Measurements from ENCODE around the gene DNAJB6. TPM values are rescaled to one million over a fixed set of nuclear protein-coding genes. Genes with fewer than 3 reads are reported as not detected.
"Not testable (repeated sequence)": the region's sequence is repeated elsewhere in the genome, so short reads cannot be mapped to it uniquely, and the experiment has no call there.

Gene DNAJB6
- polyA plus RNA-seq, 1 experiment: 105 TPM

DNA sequence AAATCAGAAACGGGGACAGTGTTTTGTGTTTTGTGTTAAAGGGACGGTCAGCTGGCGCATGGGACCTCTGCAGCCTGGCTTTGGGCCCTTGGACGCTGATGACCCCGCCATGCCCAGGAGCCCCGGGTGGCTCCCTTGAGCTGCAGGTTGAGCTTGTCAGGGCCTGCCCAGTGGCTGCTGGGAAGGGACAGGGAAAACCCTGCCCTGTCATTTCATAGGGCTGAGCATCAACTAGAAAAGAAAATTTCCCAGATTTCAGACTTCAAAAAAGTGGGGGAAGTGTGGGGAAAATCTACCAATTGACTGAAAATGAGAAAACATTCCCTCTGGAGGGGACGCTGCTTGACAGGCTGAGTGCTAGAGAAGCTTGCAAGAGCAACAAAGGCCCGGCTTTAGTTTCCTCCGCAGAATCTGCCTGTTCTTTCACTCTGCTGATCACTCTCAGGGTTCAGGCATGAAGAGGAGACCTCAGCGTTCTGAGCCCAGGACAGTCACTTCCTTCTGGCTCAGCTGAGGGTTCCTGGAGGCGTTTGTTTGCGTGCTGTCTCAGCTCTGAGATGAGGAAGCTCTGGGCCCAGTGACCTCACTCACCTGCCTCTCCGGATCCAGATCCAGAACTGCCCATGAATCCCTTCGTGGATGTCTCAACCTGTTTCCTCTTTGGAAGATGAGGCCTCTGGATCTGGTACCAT, 18.6 kb upstream of the DNAJB6 start:
- TF ChIP-seq, protein P1, sequence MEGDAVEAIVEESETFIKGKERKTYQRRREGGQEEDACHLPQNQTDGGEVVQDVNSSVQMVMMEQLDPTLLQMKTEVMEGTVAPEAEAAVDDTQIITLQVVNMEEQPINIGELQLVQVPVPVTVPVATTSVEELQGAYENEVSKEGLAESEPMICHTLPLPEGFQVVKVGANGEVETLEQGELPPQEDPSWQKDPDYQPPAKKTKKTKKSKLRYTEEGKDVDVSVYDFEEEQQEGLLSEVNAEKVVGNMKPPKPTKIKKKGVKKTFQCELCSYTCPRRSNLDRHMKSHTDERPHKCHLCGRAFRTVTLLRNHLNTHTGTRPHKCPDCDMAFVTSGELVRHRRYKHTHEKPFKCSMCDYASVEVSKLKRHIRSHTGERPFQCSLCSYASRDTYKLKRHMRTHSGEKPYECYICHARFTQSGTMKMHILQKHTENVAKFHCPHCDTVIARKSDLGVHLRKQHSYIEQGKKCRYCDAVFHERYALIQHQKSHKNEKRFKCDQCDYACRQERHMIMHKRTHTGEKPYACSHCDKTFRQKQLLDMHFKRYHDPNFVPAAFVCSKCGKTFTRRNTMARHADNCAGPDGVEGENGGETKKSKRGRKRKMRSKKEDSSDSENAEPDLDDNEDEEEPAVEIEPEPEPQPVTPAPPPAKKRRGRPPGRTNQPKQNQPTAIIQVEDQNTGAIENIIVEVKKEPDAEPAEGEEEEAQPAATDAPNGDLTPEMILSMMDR (IDR thresholded peaks at IDR 0.05; ENCODE audit: insufficient read depth, low read depth, low read length): no peak
- DNase-seq (ENCODE audit: low read depth): no peak
- Histone ChIP-seq H3K27me3 (ENCODE audit: control insufficient read depth, insufficient read depth, low read length) (no peaks in the 10 kb centered on the region), H3K36me3 (ENCODE audit: control insufficient read depth, insufficient read depth, low read length) (no peaks in the 10 kb centered on the region), H3K4me3 (ENCODE audit: low read depth, low read length) (no peak overlapping the region)
- CTCF ChIA-PET: interaction anchor here (1.5 kb wide), 1 partner anchor 21 kb away, joined by 6 read pairs; no protein-coding TSS in a partner anchor
- POLR2A ChIA-PET: no interaction called here

DNA sequence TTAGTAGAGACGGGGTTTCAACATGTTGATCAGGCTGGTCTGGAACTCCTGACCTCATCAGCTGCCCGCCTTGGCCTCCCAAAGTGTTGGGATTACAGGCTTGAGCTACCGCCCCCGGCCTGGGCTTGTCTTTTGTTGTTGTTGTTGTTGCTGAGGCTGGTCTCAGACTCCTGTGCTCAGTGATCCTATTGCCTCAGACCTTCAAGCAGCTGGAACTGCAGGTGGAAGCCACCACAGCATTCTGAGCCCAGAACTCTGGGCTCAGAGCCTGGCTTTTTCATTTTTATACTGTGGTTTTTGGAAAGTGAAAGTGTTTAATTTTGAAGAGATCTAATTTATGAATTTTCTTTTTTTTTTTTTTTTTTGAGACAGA, 16.2 kb upstream of the DNAJB6 start:
- ChIA-PET CTCF (interaction anchor here (0.8 to 1.2 kb wide), 3 partner anchors 9 to 47 kb away, joined by 3 read pairs; no protein-coding TSS in a partner anchor), POLR2A (interaction anchor here (0.7 kb wide), 1 partner anchor 8 kb away, joined by 3 read pairs; no protein-coding TSS in a partner anchor)
- no peak overlapping the region for H3K4me3 ChIP-seq (ENCODE audit: low read depth, low read length)
- no peaks in the 10 kb centered on the region for H3K27me3 ChIP-seq (ENCODE audit: control insufficient read depth, insufficient read depth, low read length)
- TF ChIP-seq, protein P1 (IDR thresholded peaks at IDR 0.05; ENCODE audit: insufficient read depth, low read depth, low read length): no peak
- no peaks in the 10 kb centered on the region for H3K36me3 ChIP-seq (ENCODE audit: control insufficient read depth, insufficient read depth, low read length)
- DNase-seq (ENCODE audit: low read depth): no peak

DNA sequence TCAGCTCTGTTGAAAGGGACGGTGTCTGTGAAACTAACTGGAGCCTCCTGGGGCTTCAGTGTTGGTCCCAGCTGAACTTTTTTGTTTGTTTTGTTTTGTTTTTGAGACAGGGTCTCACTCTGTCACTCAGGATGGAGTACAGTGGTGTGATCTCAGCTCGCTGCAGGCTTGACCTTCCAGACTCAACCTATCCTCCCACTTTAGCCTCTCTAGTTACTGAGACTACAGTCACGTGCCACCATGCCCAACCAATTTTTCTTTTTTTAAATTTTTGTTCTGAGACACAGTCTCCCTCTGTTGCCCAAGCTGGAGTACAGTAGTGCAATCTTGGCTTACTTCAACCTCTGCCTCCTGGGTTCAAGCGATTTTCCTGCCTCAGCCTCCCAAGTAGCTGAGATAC, 13.4 kb upstream of the DNAJB6 start:
- POLR2A ChIA-PET: no interaction called here
- TF ChIP-seq, protein P1 (IDR thresholded peaks at IDR 0.05; ENCODE audit: insufficient read depth, low read depth, low read length): no peak
- Histone ChIP-seq H3K4me3 (ENCODE audit: low read depth, low read length) (no peak overlapping the region), H3K27me3 (ENCODE audit: control insufficient read depth, insufficient read depth, low read length) (no peaks in the 10 kb centered on the region), H3K36me3 (ENCODE audit: control insufficient read depth, insufficient read depth, low read length) (no peaks in the 10 kb centered on the region)
- DNase-seq (ENCODE audit: low read depth): no peak
- CTCF ChIA-PET: interaction anchor here (0.9 kb wide), 1 partner anchor 9 kb away, joined by 3 read pairs; no protein-coding TSS in a partner anchor

DNA sequence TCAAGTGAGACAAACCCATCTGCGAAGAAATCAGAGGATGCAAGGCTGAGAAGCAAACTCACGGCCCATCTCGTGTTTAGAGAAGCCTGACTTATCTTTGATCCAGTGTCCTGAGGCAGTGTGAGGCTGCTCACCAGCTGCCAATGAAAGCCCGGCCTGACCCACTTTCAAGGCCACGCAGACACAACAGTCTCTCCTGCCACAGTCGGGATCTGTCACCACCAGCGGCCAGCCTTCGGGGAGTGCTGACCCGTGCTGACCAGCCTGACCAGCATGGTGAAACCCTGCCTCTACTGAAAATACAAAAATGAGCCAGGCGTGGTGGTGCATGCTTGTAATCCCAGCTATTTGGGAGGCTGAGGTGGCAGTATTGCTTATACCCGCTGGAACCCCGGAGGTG, 7.4 kb upstream of the DNAJB6 start:
- no peak overlapping the region for H3K4me3 ChIP-seq (ENCODE audit: low read depth, low read length)
- ChIA-PET POLR2A (no interaction called here), CTCF (interaction anchor here (0.8 to 1.4 kb wide), 2 partner anchors 10 to 57 kb away, joined by 3 to 4 read pairs; no protein-coding TSS in a partner anchor)
- TF ChIP-seq, protein P1 (IDR thresholded peaks at IDR 0.05; ENCODE audit: insufficient read depth, low read depth, low read length): no peak
- no peaks in the 10 kb centered on the region for H3K36me3 ChIP-seq (ENCODE audit: control insufficient read depth, insufficient read depth, low read length)
- DNase-seq (ENCODE audit: low read depth): no peak
- no peaks in the 10 kb centered on the region; the same call in 1 of the 2 replicates for H3K27me3 ChIP-seq (ENCODE audit: control insufficient read depth, insufficient read depth, low read length)

DNA sequence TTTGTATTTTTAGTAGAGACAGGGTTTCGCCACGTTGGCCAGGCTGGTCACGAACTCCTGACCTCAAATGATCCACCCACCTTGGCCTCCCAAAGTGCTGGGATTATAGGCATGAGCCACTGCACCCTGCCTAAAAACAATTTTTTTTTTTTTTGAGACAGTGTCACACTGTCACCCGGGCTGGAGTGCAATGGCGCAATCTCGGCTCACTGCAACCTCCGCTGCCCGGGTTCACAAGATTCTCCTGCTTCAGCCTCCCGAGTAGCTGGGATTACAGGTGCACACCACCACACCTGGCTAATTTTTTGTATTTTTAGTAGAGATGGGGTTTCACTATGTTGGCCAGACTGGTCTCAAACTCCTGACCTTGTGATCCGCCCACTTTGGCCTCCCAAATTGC, 6.2 kb upstream of the DNAJB6 start:
- DNase-seq (ENCODE audit: low read depth); POLR2A ChIA-PET; H3K27me3 ChIP-seq (ENCODE audit: control insufficient read depth, insufficient read depth, low read length); H3K4me3 ChIP-seq (ENCODE audit: low read depth, low read length); H3K36me3 ChIP-seq (ENCODE audit: control insufficient read depth, insufficient read depth, low read length): not testable (repeated sequence)
- CTCF ChIA-PET: interaction anchor here (0.7 kb wide), 1 partner anchor 9 kb away, joined by 3 read pairs; no protein-coding TSS in a partner anchor

GRCh38 chr7:157331049-157331448, 5.8 kb upstream of the DNAJB6 start:
- H3K36me3 ChIP-seq (ENCODE audit: control insufficient read depth, insufficient read depth, low read length); DNase-seq (ENCODE audit: low read depth); H3K27me3 ChIP-seq (ENCODE audit: control insufficient read depth, insufficient read depth, low read length); POLR2A ChIA-PET; H3K4me3 ChIP-seq (ENCODE audit: low read depth, low read length): not testable (repeated sequence)
- CTCF ChIA-PET: interaction anchor here (0.7 kb wide), 1 partner anchor 8 kb away, joined by 3 read pairs; no protein-coding TSS in a partner anchor

Measured in BJ (cell line).